GM21619 (cell line): ENCODE results near the gene FHDC1.

Experiments used
- ATAC-seq: cut with Tn5 transposase; IDR thresholded peaks from one replicate; pipeline ENCODE4 v1.9.1; 2021; ENCODE audit not compliant: unreplicated experiment

Gene FHDC1

GRCh38 chr4:152929888-152930287 lies 6.2 kb upstream of the FHDC1 start:
- no peak for ATAC-seq

DNA sequence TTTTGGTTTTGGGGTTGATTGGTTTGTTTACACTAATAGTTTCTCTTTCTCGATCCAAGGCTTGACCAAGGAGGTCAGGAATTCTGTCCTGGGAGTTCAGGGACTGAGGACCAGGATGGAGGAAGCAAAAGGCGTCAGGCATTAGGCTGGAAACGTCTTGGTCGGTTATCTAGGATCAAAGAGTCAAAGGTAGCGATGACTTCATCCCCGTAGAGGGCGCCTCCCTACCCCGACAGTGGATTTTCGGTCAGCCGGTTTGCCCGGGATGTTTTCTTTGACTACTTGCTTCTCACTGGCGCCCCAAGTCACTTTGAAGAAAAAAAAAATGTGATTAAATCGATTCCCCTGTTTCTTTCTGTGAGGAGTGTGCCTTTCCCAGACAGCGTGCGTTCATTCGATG lies 980 bp upstream of the FHDC1 start:
- no peak for ATAC-seq

DNA sequence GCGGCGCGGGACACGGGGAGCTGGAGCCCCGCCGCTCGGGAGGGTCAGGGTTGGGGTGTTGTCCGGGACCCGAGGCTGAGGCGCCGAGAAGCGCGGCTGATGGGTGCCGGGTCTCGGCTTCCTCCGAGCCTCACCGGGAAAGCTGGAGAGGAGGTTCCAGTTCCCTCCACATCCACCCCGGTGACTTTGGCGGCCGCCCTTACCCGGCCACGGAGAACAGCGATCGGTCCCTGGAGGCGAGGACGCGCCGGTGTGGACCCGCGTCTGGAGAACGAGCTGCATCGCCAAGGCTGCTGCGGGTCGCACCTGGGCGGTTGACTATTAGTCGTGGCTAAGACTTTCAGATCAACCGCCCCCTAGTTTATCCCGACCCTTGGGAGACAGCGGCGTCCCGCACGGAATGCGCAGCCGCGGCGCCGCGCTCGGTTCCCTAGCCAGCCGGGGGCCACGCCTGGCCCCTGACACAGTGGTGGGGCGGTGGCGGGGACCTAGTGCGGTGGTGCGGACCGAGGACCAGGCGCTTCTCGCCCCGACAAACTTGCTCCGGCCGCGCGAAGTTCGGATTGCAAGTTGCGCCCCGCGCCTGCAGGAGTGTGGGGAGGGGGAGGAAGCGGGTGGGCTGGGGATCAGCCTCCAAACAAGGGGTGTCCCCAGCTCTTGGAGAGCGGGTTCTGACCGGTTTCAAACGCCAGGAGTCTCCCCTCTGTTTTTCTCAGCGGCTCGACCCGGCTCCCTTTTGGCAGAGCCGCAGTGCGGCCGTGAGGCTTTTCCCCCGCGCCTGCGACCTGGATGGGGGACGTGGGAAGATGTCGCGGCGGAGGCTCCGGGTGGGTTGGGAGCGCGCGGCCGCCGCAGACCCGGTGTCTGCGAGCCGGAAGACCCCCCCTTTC lies 568 bp downstream of the FHDC1 start:
- ATAC-seq = no peak

GRCh38 chr4:152937336-152938236 lies 1.5 kb downstream of the FHDC1 start:
- ATAC-seq = no peak

- ATAC-seq = no peak
Measured at GRCh38 chr4:152938237-152938947, 2.3 kb downstream of the FHDC1 start.

GRCh38 chr4:152939621-152940020 lies 3.5 kb downstream of the FHDC1 start:
- no peak for ATAC-seq

- ATAC-seq = no peak
Measured at GRCh38 chr4:152940461-152940860, 4.3 kb downstream of the FHDC1 start.

- no peak for ATAC-seq
Measured at GRCh38 chr4:152941411-152941810, 5.3 kb downstream of the FHDC1 start.

DNA sequence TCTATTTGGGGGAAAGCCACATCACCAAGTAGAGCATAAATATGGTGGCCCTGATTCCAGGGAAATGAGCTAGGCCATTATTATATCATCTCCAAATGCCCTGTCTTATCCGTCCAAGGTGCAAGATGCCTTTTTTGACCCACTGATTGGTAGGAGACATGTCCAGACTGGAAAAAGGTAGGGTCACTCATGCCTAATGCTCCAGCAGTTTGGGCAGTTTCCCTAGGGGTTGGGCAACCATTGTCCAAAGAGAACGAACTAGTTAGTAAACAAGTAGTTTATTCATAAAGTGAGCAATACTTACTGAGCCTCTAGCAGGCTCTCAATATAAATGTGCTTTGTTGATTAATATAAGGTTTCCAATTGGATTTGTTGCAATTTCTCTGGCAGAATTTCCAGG lies 6.2 kb downstream of the FHDC1 start:
- ATAC-seq = no peak

DNA sequence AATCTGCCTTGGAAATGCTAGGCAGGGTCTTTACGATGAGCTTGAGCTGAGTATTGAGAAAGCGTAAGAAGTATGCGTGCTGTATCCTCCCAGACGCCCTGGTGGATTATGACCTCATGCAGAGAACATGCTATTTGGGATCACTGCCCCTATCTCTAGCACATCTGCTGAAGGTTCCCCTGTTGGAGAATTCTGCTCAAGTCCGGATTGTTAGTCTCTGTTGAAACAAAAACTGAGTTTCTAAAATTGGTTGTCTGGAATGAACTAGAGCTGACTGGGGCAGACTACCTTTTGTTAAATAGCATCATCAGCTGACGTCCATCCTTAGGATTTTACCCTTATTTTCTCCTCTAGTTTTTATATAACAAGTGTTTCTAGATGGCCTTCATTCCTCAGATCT lies 7.5 kb downstream of the FHDC1 start:
- ATAC-seq = no peak

- no peak for ATAC-seq
Measured at GRCh38 chr4:152944666-152945320, 8.7 kb downstream of the FHDC1 start.

- no peak for ATAC-seq
Measured at GRCh38 chr4:152945639-152946038, 9.5 kb downstream of the FHDC1 start.

- no peak for ATAC-seq
Measured at GRCh38 chr4:152946446-152946845, 10.3 kb downstream of the FHDC1 start.

DNA sequence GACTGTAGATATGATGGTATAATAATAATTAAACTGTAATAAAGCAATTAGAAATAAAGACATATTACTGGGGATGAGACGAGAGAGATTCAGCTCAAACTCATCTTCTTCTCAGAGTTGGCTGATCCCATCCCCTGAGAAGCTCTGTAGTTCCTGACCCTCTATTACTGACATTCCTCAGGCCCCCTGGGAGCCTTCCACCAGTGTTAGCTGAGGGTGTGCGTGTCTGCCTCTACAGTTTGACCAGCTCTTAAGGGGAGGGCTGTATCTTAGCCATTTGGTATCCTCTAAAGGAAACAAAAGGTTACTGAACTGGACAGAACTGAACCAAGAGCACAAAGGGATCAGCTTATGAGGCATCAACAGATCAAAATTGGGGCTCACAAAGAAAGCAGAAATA lies 11.2 kb downstream of the FHDC1 start:
- no peak for ATAC-seq

GRCh38 chr4:152949930-152950329 lies 13.8 kb downstream of the FHDC1 start:
- no peak for ATAC-seq

GRCh38 chr4:152950402-152951274 lies 14.5 kb downstream of the FHDC1 start:
- ATAC-seq = no peak

DNA sequence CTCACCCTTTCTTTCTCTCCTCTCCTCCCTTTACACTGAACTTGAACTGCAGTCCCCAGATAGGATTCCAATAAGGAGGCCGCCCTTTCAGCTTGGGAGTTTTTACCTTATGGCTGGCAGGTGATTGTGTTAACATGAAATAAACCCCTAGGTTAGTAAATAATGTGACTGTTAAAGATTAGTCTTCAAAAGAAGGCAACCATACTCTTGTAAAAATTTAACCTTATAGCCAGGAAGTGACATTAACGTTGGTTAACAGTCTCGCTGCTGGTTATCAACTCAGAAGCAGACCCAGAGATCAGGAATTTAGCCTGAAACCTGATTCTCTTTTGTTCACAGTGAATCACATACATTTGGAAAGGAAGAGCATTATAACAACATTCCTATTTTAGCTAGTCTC lies 15.2 kb downstream of the FHDC1 start:
- ATAC-seq = no peak

GRCh38 chr4:152953514-152953913 lies 17.4 kb downstream of the FHDC1 start:
- ATAC-seq = no peak

- no peak for ATAC-seq
Measured at GRCh38 chr4:152954741-152955140, 18.6 kb downstream of the FHDC1 start.

DNA sequence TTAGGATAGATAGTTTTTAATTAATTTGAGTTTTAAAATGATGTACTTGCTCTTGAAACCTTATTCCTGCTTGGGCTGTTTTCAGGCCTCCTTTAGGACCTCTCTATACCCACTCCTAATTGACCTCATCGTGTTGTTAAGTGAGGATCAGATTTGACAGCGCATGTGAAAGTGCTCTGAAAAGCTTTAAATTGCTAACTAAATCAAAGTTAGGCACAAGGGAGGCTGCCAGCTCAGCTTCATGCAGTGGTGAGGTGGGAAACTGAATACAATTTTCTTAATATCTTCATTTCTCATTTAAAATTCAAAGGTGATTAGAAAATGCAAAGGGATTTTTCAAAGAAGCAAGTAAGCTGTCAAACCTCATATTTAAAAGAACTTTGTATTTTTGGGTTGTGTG lies 20.0 kb downstream of the FHDC1 start:
- no peak for ATAC-seq
